ENCODE data around the gene PITRM1.

PITRM1 gene

GRCh38 chr10:3100856-3101640 lies 71.5 kb downstream of the PITRM1 start:
- no peak for DNase-seq (ENCODE audit: low spot score)

GRCh38 chr10:3100093-3100792 lies 72.3 kb downstream of the PITRM1 start:
- no peak for DNase-seq (ENCODE audit: low spot score)

- no peak for DNase-seq (ENCODE audit: low spot score)
These were observed 73.1 kb downstream of the PITRM1 start for GRCh38 chr10:3099291-3100092.

DNA sequence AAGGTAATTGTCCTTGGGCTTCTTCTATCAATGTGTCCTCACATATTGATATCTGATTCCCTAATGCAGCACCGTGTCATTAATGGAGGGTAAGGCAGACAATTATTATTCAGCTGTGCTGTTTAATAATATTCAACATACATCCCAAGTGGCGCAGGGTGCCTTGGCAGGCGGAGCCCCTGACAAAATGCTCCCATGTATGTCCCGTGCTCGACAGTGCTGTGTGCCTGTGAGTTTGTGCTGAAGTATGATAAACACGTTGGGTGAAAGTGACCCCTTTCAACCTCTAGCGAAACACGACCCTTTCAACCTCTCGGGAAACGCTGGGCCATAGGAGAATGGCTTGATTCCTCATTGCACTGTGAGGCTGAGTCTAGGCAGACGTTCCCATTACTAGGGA lies 73.9 kb downstream of the PITRM1 start:
- DNase-seq (ENCODE audit: low spot score) = no peak

DNA sequence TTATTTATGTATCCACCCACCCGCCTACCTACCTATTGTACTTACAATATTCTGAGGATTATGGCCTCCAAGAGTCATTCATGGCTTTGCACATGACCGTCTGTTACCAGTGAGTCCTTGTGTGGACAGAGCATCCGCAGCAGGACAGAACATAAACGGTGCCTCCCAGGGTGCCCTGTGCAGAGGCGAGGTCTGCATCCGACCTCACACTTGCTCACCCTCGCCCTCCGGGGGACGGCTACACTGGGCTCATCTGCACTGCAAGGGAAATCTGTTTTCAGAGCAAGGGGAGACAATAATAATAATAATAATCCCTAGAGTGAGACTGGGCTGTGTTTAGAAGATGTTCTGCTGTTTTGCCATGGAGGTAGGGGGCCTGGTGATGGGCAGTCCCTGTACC lies 75.4 kb downstream of the PITRM1 start:
- no peak for DNase-seq (ENCODE audit: low spot score)

GRCh38 chr10:3096149-3096548 lies 76.4 kb downstream of the PITRM1 start:
- no peak for DNase-seq (ENCODE audit: low spot score)

DNA sequence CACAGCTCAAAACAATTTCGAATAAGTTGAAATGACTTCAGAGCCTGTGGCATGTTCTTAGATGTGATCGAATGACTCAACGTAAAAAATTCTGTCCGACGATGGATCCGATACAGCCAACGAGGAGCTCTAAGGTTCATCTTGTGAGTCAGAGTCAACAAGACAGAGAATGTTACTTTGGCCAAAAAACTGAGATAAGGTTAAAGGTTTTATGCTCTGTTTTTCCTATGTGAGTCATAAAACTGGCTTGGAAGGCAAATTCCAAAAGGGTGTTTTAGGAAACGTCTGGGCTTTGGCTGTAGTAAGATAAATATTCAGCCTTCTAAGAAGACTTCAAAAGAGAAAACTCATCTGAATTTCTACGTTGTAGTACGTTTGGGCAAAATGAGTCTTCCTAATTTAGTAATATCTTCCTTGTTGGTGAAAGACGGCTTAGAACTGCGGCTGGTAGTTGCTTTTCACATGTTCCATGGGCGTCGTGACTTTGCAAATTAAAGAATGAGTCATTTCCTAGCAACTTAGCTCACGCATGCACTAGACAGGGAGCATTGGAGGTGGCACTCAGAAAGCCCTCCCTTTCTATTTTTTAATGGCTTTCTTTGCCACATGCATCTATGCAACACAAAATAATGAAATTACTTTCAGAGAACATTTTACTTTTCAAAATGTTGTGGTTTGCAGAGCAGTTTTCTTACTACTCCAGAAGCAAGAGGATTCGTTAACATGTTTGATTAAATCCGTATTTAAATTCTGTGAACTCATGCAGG lies 77.0 kb downstream of the PITRM1 start:
- peak; percentile 92 for DNase-seq (ENCODE audit: low spot score)

DNA sequence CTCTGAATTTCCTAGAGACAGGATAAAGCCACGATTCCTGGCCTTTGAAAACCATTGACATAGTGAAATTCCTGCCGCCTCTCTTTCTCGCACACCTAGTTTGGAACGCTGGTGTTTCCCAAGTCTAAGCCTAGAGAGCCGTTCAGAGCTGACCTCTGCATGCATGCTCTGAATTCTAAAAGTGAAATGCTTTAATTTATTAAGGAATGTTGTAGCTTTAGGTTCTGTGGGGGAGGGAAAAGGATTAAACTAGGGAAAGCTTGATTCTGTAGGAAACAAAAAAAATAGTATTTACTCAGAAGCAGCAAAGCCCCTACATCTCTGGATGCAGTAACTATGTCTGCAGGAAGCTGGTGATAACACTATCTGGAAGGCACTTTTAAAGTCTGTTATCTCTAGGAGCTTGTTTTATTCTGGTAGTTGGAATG lies 78.0 kb downstream of the PITRM1 start:
- DNase-seq (ENCODE audit: low spot score) = no peak

DNA sequence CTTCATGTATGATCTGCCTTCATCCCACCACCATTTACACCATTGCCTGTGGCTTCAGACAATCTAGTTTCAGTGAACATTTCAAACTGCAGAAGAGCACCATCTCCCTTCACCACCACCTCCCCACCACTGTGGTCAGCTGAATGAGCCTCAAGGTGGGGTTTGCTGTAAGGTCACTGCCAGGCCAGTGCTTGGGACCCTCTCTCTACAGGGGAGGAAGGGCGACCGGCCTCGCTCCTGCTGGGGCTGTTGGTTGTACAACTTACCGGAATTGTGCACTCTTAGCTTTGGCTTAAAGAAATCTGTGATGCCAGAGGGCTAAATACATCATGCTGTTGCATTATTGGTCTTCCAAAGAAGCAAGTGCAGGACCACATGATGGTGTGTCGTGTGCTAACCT lies 78.6 kb downstream of the PITRM1 start:
- no peak for DNase-seq (ENCODE audit: low spot score)

DNA sequence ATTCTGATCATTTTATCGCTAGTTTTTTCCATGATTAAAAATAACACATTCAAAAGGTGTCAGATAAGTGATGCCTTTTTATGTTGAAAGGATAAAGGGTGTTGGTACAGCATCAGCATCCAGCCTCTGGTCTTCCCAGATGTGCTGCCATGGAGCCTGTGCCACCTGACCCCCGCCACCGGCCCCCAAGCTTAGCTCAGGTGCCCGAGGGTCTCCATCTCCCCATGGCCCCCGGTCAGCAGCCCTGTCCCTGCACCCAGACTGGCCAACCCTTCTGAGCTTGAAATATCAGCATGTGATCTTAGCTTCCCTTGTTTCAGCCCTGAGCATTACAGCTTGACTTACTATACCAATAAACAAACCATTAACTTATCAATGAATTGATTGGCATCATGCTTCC lies 80.7 kb downstream of the PITRM1 start:
- DNase-seq (ENCODE audit: low spot score) = no peak

GRCh38 chr10:3090914-3091787 lies 81.4 kb downstream of the PITRM1 start:
- DNase-seq (ENCODE audit: low spot score) = no peak

- no peak for DNase-seq (ENCODE audit: low spot score)
These were observed 82.2 kb downstream of the PITRM1 start for GRCh38 chr10:3090388-3090787.
